T-cell (primary cell): ENCODE results near the gene JUP. TPM values are rescaled to one million over a fixed set of nuclear protein-coding genes. Genes with fewer than 3 reads are reported as not detected.

Experiments used
- ATAC-seq, 4 experiments: fragments of 200-7000 bp in 3 of 4; fragments of 150-1000 bp in 1 of 4; cut with Tn5 transposase; replicated peaks in 1 of 4; 1 replicate in 3 of 4; 2 replicates in 1 of 4; pipeline ENCODE4 v1.10.0; 2021; ENCODE audit warnings: moderate library complexity in 3 of 4, mild to moderate bottlenecking in 2 of 4, moderate number of reproducible peaks in 1 of 4
- CTCF ChIA-PET, 2 donors: fragments of 300-600 bp; sonication (Branson Sonifier 250); formaldehyde crosslinking; loops; one replicate each; lab custom pipeline; 2022; ENCODE audit warnings: antibody characterized with exemption in 2 of 2; lab: Charles Lee
- POLR2A ChIA-PET, 2 donors: fragments of 300-600 bp; sonication (Branson Sonifier 250); formaldehyde crosslinking; loops; one replicate each; lab custom pipeline; 2022; ENCODE audit warnings: antibody characterized with exemption in 2 of 2; lab: Charles Lee
- DNase-seq, 35 experiments: peaks; one replicate each; pipeline versions ENCODE4 v3.0.0 to v3.0.0-alpha.2; 2013 to 2023
- H3K27ac ChIP-seq: one replicate; pipeline ENCODE4 v1.5.1; 2013; ENCODE audit warnings: low read length
- H3K27me3 ChIP-seq, 2 experiments: replicated peaks in 1 of 2; 1 replicate in 1 of 2; 2 replicates in 1 of 2; pipeline versions ENCODE4 v1.6.1 to v1.7.0; 2013; ENCODE audit warnings: low read length in 1 of 2, mixed read lengths in 1 of 2; ENCODE audit not compliant: control insufficient read depth in 2 of 2, insufficient read depth in 2 of 2; ENCODE audit errors: extremely low read depth in 1 of 2
- H3K36me3 ChIP-seq, 2 donors: 1 replicate in 1 of 2; 2 replicates in 1 of 2; pipeline versions ENCODE4 v1.6.1 to v1.7.0; 2013; ENCODE audit warnings: low read length in 1 of 2; ENCODE audit not compliant: control insufficient read depth in 2 of 2, insufficient read depth in 1 of 2; ENCODE audit errors: extremely low read depth in 1 of 2
- H3K4me1 ChIP-seq, 2 experiments: 1 replicate in 1 of 2; 2 replicates in 1 of 2; pipeline versions ENCODE4 v1.6.1 to v1.7.0; 2013; ENCODE audit warnings: low read length in 2 of 2, mixed read lengths in 1 of 2; ENCODE audit not compliant: insufficient read depth in 2 of 2, control insufficient read depth in 1 of 2; ENCODE audit errors: extremely low read depth in 1 of 2
- H3K4me3 ChIP-seq, 2 donors: 1 replicate in 1 of 2; 2 replicates in 1 of 2; pipeline versions ENCODE4 v1.5.1 to v1.7.0; 2013; ENCODE audit warnings: mild to moderate bottlenecking in 2 of 2, low read length in 1 of 2, moderate library complexity in 1 of 2; ENCODE audit not compliant: control insufficient read depth in 1 of 2; ENCODE audit errors: extremely low read depth in 1 of 2
- H3K9me3 ChIP-seq: 2 replicates; pipeline ENCODE4 v1.7.0; 2013
- H3K27ac Mint-ChIP-seq, 2 donors: one replicate each; pipeline ENCODE4 v1.8.0; 2020 to 2021; ENCODE audit warnings: mild to moderate bottlenecking in 2 of 2, mixed read lengths in 2 of 2
- H3K27me3 Mint-ChIP-seq, 2 donors: one replicate each; pipeline ENCODE4 v1.8.0; 2021 to 2022; ENCODE audit warnings: mixed read lengths in 2 of 2
- H3K36me3 Mint-ChIP-seq: one replicate; pipeline ENCODE4 v1.8.0; 2021; ENCODE audit warnings: mixed read lengths
- H3K4me1 Mint-ChIP-seq, 3 donors: one replicate each; pipeline ENCODE4 v1.8.0; 2020 to 2022; ENCODE audit warnings: mixed read lengths in 3 of 3, mild to moderate bottlenecking in 1 of 3
- H3K4me3 Mint-ChIP-seq, 3 donors: one replicate each; pipeline ENCODE4 v1.8.0; 2020 to 2022; ENCODE audit warnings: mild to moderate bottlenecking in 3 of 3, mixed read lengths in 3 of 3, moderate library complexity in 3 of 3
- H3K9me3 Mint-ChIP-seq, 3 donors: one replicate each; pipeline ENCODE4 v1.8.0; 2020 to 2022; ENCODE audit warnings: mixed read lengths in 3 of 3
- WGBS: methylation state at CpG from one replicate; pipeline ENCODE4 v1.1.5; 2013; ENCODE audit warnings: missing lambda C conversion rate; ENCODE audit not compliant: insufficient coverage; 5-methylcytosine and 5-hydroxymethylcytosine counted together
- total RNA-seq, 35 experiments: library from RNA in 6 of 35; stranded (reverse) in 6 of 35; fragments of 120-200 nt in 1 of 35; gene quantifications; one replicate each; pipeline versions ENCODE4 v1.2.1 to v1.2.4 and lab custom pipeline; 2013 to 2026

The JUP gene
- total RNA-seq, 5 donors from 2014 or later (not counting 1 experiment from before 2014, with no cell fraction given), result 1.1 to 4.8 (median 3.4) TPM

- no peak overlapping the region for H3K4me3 Mint-ChIP-seq
- Histone ChIP-seq H3K36me3 (no peaks in the 10 kb centered on the region), H3K27me3 (peaks cover 0 to 17% of the 10 kb centered on the region in 2 experiments), H3K4me3 (no peak overlapping the region), H3K4me1 (peaks cover 0 to 2% of the 10 kb centered on the region in 2 experiments), H3K9me3 (no peaks in the 10 kb centered on the region), H3K27ac (no peak overlapping the region)
- no peak overlapping the region for H3K27ac Mint-ChIP-seq
- DNase-seq, result no peak
- 100% methylated on average over 1 of the region's 5 CpGs for WGBS
- H3K36me3 Mint-ChIP-seq, result no peaks in the 10 kb centered on the region
- H3K4me1 Mint-ChIP-seq, result peaks cover 0 to 5% (median 4%) of the 10 kb centered on the region in 3 donors
- H3K27me3 Mint-ChIP-seq, result peaks cover 0 to 3% of the 10 kb centered on the region in 2 donors
- no peaks in the 10 kb centered on the region for H3K9me3 Mint-ChIP-seq
- POLR2A ChIA-PET, result interaction anchor here (0.5 to 0.7 kb wide), 2 partner anchors 101 to 1008 kb away, joined by 3 read pairs; no protein-coding TSS in a partner anchor
- CTCF ChIA-PET, result no interaction called here
- no peak for ATAC-seq
Measured at GRCh38 chr17:41794540-41794975, 8.0 kb upstream of the JUP start.

GRCh38 chr17:41793784-41794539 is 7.5 kb upstream of the JUP start:
- DNase-seq (no peak), ATAC-seq (no peak)
- peaks cover 0 to 6% (median 5%) of the 10 kb centered on the region in 3 donors for H3K4me1 Mint-ChIP-seq
- no peak overlapping the region for H3K27ac ChIP-seq
- H3K27me3 ChIP-seq, result peaks cover 0 to 16% of the 10 kb centered on the region in 2 experiments
- no peaks in the 10 kb centered on the region for H3K36me3 ChIP-seq
- H3K9me3 Mint-ChIP-seq, result no peaks in the 10 kb centered on the region
- H3K4me3 ChIP-seq, result no peak overlapping the region
- CTCF ChIA-PET, result no interaction called here
- no peak overlapping the region for H3K27ac Mint-ChIP-seq
- no peaks in the 10 kb centered on the region for H3K36me3 Mint-ChIP-seq
- 100% methylated on average over 1 of the region's 14 CpGs for WGBS
- no peaks in the 10 kb centered on the region for H3K9me3 ChIP-seq
- no peak overlapping the region for H3K4me3 Mint-ChIP-seq
- peaks cover 0 to 3% of the 10 kb centered on the region in 2 donors for H3K27me3 Mint-ChIP-seq
- peaks cover under 1 to 2% of the 10 kb centered on the region in 2 experiments for H3K4me1 ChIP-seq
- POLR2A ChIA-PET, result interaction anchor here (0.5 to 0.7 kb wide), 2 partner anchors 100 to 1008 kb away, joined by 3 read pairs; no protein-coding TSS in a partner anchor

GRCh38 chr17:41792845-41793783 is 6.6 kb upstream of the JUP start:
- Histone ChIP-seq H3K36me3 (no peaks in the 10 kb centered on the region), H3K4me1 (peaks cover 2 to 9% of the 10 kb centered on the region in 2 experiments), H3K4me3 (no peak overlapping the region), H3K27me3 (peaks cover 0 to 17% of the 10 kb centered on the region in 2 experiments), H3K9me3 (no peaks in the 10 kb centered on the region), H3K27ac (no peak overlapping the region)
- H3K36me3 Mint-ChIP-seq, result no peaks in the 10 kb centered on the region
- ATAC-seq, result no peak
- POLR2A ChIA-PET, result no interaction called here
- WGBS, result 47% methylated on average over 6 of the region's 22 CpGs
- H3K4me1 Mint-ChIP-seq, result peaks cover 7 to 13% (median 13%) of the 10 kb centered on the region in 3 donors
- H3K27ac Mint-ChIP-seq, result no peak overlapping the region
- no peak overlapping the region for H3K4me3 Mint-ChIP-seq
- no peak for DNase-seq
- H3K9me3 Mint-ChIP-seq, result no peaks in the 10 kb centered on the region
- peaks cover 0 to 3% of the 10 kb centered on the region in 2 donors for H3K27me3 Mint-ChIP-seq
- CTCF ChIA-PET, result no interaction called here

- ChIA-PET CTCF (interaction anchor here in 1 of 2 donors (0.8 kb wide), 1 partner anchor 25 kb away, joined by 6 read pairs; the partner anchor contains the start of genes FKBP10 and P3H4), POLR2A (no interaction called here)
- H3K9me3 ChIP-seq, result no peaks in the 10 kb centered on the region
- Mint-ChIP-seq H3K9me3 (no peaks in the 10 kb centered on the region), H3K4me3 (peak overlapping the region; percentile 70 to 75 (median 71)), H3K27me3 (peaks cover 4 to 38% of the 10 kb centered on the region in 2 donors), H3K36me3 (no peaks in the 10 kb centered on the region), H3K27ac (peak overlapping the region in 1 of 2 donors; percentile 43), H3K4me1 (peaks cover 26 to 39% (median 26%) of the 10 kb centered on the region in 3 donors)
- peaks cover 0 to 53% of the 10 kb centered on the region in 2 experiments for H3K27me3 ChIP-seq
- WGBS, result no CpG with 5 or more reads among the region's 4 CpGs
- peaks cover 25 to 33% of the 10 kb centered on the region in 2 experiments for H3K4me1 ChIP-seq
- peak overlapping the region; percentile 19 to 66 for H3K4me3 ChIP-seq
- no peak overlapping the region for H3K27ac ChIP-seq
- no peaks in the 10 kb centered on the region for H3K36me3 ChIP-seq
- ATAC-seq (no peak), DNase-seq (no peak)
Measured at GRCh38 chr17:41787021-41787418, 509 bp upstream of the JUP start.

GRCh38 chr17:41785859-41786226 is 668 bp downstream of the JUP start:
- Histone ChIP-seq H3K4me3 (peak overlapping the region; percentile 36 to 66), H3K27me3 (peaks cover 0 to 59% of the 10 kb centered on the region in 2 experiments), H3K36me3 (no peaks in the 10 kb centered on the region), H3K27ac (no peak overlapping the region), H3K4me1 (peaks cover 25 to 33% of the 10 kb centered on the region in 2 experiments), H3K9me3 (no peaks in the 10 kb centered on the region)
- ATAC-seq, result no peak
- H3K4me3 Mint-ChIP-seq, result peak overlapping the region; percentile 54 to 68 (median 61)
- CTCF ChIA-PET, result interaction anchor here in 1 of 2 donors (0.7 kb wide), 1 partner anchor 13 kb away, joined by 4 read pairs; no protein-coding TSS in a partner anchor
- no peaks in the 10 kb centered on the region for H3K9me3 Mint-ChIP-seq
- H3K27me3 Mint-ChIP-seq, result peaks cover 4 to 41% of the 10 kb centered on the region in 2 donors
- no peak overlapping the region for H3K27ac Mint-ChIP-seq
- H3K4me1 Mint-ChIP-seq, result peaks cover 26 to 40% (median 26%) of the 10 kb centered on the region in 3 donors
- peak in 2 of 35 experiments; percentile 13 to 42 for DNase-seq
- WGBS, result 2% methylated on average over 22 of the region's 22 CpGs
- POLR2A ChIA-PET, result no interaction called here
- no peaks in the 10 kb centered on the region for H3K36me3 Mint-ChIP-seq
